Caco-2 (cell line): ENCODE data around the gene TBX2. TPM values are rescaled to one million over a fixed set of nuclear protein-coding genes. Genes with fewer than 3 reads are reported as not detected.
A peak's percentile ranks its signal among the peaks of the same experiment; 100 is the strongest.

Source experiments
- BruUV-seq: library from RNA; stranded (reverse); fragments of 400-500 nt; replicated peaks from 2 replicates; lab custom pipeline; 2021; lab: Mats Ljungman, UMichigan
- CTCF ChIA-PET: fragments of 300-600 bp; sonication (Branson Sonifier 250); formaldehyde crosslinking; loops from one replicate; lab custom pipeline; 2022; ENCODE audit warnings: antibody characterized with exemption; lab: Charles Lee
- POLR2A ChIA-PET: fragments of 300-600 bp; sonication (Branson Sonifier 250); formaldehyde crosslinking; loops from one replicate; lab custom pipeline; 2022; ENCODE audit warnings: antibody characterized with exemption; lab: Charles Lee
- DNase-seq, 2 experiments: peaks; one replicate each; pipeline versions ENCODE4 v3.0.0 to v3.0.0-alpha.2; 2020 to 2022
- H3K27me3 ChIP-seq: replicated peaks from 2 replicates; pipeline ENCODE4 v1.6.0; 2011; ENCODE audit warnings: low read length; ENCODE audit not compliant: control insufficient read depth, insufficient read depth
- H3K36me3 ChIP-seq: 2 replicates; pipeline ENCODE4 v1.5.1; 2011; ENCODE audit warnings: low read length; ENCODE audit not compliant: control insufficient read depth, insufficient read depth
- H3K4me1 ChIP-seq: fragments of 250-450 bp; sonication (Bioruptor Pico); 2 replicates; pipeline ENCODE4 v1.5.1; 2020; ENCODE audit warnings: mild to moderate bottlenecking
- H3K4me3 ChIP-seq: 2 replicates; pipeline ENCODE4 v1.5.1; 2011; ENCODE audit warnings: low read depth, mild to moderate bottlenecking, control low read depth, low read length
- H3K9me3 ChIP-seq: fragments of 250-450 bp; sonication (Bioruptor Pico); 2 replicates; pipeline ENCODE4 v1.5.1; 2020; ENCODE audit warnings: mild to moderate bottlenecking, moderate library complexity
- H3K27ac Mint-ChIP-seq: one replicate; pipeline ENCODE4 v1.8.0; 2022; ENCODE audit warnings: mixed read lengths; ENCODE audit not compliant: unreplicated experiment
- H3K27me3 Mint-ChIP-seq: one replicate; pipeline ENCODE4 v1.8.0; 2022; ENCODE audit warnings: mixed read lengths; ENCODE audit not compliant: insufficient read depth, unreplicated experiment
- H3K36me3 Mint-ChIP-seq: one replicate; pipeline ENCODE4 v1.8.0; 2022; ENCODE audit warnings: mild to moderate bottlenecking, mixed read lengths; ENCODE audit not compliant: insufficient read depth, unreplicated experiment
- H3K4me1 Mint-ChIP-seq: one replicate; pipeline ENCODE4 v1.8.0; 2022; ENCODE audit warnings: low read depth, mixed read lengths; ENCODE audit not compliant: unreplicated experiment
- H3K4me3 Mint-ChIP-seq: one replicate; pipeline ENCODE4 v1.8.0; 2022; ENCODE audit warnings: mild to moderate bottlenecking, moderate library complexity, mixed read lengths; ENCODE audit not compliant: unreplicated experiment
- H3K9me3 Mint-ChIP-seq: one replicate; pipeline ENCODE4 v1.8.0; 2022; ENCODE audit warnings: mixed read lengths; ENCODE audit not compliant: unreplicated experiment
- CTCF ChIP-seq, 2 experiments: fragments of 200-600 bp in 1 of 2; IDR thresholded peaks; 1 replicate in 1 of 2; 2 replicates in 1 of 2; pipeline versions ENCODE4 v1.5.1 to v1.8.0; 2011 to 2022; ENCODE audit warnings: antibody characterized with exemption in 1 of 2, control low read depth in 1 of 2, inconsistent platforms in 1 of 2, low read depth in 1 of 2, low read length in 1 of 2, mild to moderate bottlenecking in 1 of 2, moderate library complexity in 1 of 2; ENCODE audit not compliant: insufficient read depth in 1 of 2, severe bottlenecking in 1 of 2, unreplicated experiment in 1 of 2
- intact Hi-C: fragments of 100-400 bp; cut with micrococcal nuclease; formaldehyde crosslinking; loops from one replicate; pipeline ENCODE4 v1.10.0; 2022; ENCODE audit not compliant: unreplicated experiment
- total RNA-seq: library from RNA; stranded (reverse); gene quantifications from 2 replicates; pipeline ENCODE4 v1.2.3, GENCODE V29; 2022

The TBX2 gene
- total RNA-seq, 1 experiment from 2014 or later = 8.9 TPM

- H3K36me3 ChIP-seq = no peaks in the 10 kb centered on the region
- no peak overlapping the region for H3K4me3 Mint-ChIP-seq
- no peaks in the 10 kb centered on the region for H3K9me3 ChIP-seq
- BruUV-seq = no TSS peak
- no peaks in the 10 kb centered on the region for H3K9me3 Mint-ChIP-seq
- TF ChIP-seq CTCF (IDR thresholded peaks at IDR 0.05; ENCODE audit: insufficient read depth in 1 of 2, low read depth in 1 of 2, low read length in 1 of 2, severe bottlenecking in 1 of 2, unreplicated experiment in 1 of 2) = no peak
- no peaks in the 10 kb centered on the region for H3K27me3 Mint-ChIP-seq
- peaks cover 7% of the 10 kb centered on the region; the same call in 1 of the 2 replicates for H3K4me1 ChIP-seq
- H3K27me3 ChIP-seq = no peaks in the 10 kb centered on the region
- H3K27ac Mint-ChIP-seq = peak overlapping the region; percentile 57
- ChIA-PET POLR2A (no interaction called here), CTCF (interaction anchor here (0.6 kb wide), 1 partner anchor 13 kb away, joined by 3 read pairs; no protein-coding TSS in a partner anchor)
- intact Hi-C loops = no loop called here
- peaks cover 6% of the 10 kb centered on the region for H3K36me3 Mint-ChIP-seq
- H3K4me1 Mint-ChIP-seq = peaks cover 17% of the 10 kb centered on the region
- no peak for DNase-seq
- no peak overlapping the region for H3K4me3 ChIP-seq
Observed at GRCh38 chr17:61362852-61363600, 36.6 kb upstream of the TBX2 start.

- H3K9me3 Mint-ChIP-seq = no peaks in the 10 kb centered on the region
- peaks cover 17% of the 10 kb centered on the region for H3K4me1 Mint-ChIP-seq
- H3K27me3 ChIP-seq = no peaks in the 10 kb centered on the region
- H3K27ac Mint-ChIP-seq = no peak overlapping the region
- no peak for DNase-seq
- no peak overlapping the region for H3K4me3 ChIP-seq
- BruUV-seq = no TSS peak
- no peaks in the 10 kb centered on the region for H3K27me3 Mint-ChIP-seq
- TF ChIP-seq CTCF (IDR thresholded peaks at IDR 0.05; ENCODE audit: insufficient read depth in 1 of 2, low read depth in 1 of 2, low read length in 1 of 2, severe bottlenecking in 1 of 2, unreplicated experiment in 1 of 2) = no peak
- peaks cover 7% of the 10 kb centered on the region; the same call in 1 of the 2 replicates for H3K4me1 ChIP-seq
- POLR2A ChIA-PET = no interaction called here
- H3K36me3 ChIP-seq = no peaks in the 10 kb centered on the region
- CTCF ChIA-PET = no interaction called here
- H3K4me3 Mint-ChIP-seq = no peak overlapping the region
- intact Hi-C loops = no loop called here
- no peaks in the 10 kb centered on the region for H3K9me3 ChIP-seq
- peaks cover 6% of the 10 kb centered on the region for H3K36me3 Mint-ChIP-seq
Observed at GRCh38 chr17:61363601-61364462, 35.8 kb upstream of the TBX2 start.

GRCh38 chr17:61364463-61364846 lies 35.2 kb upstream of the TBX2 start:
- POLR2A ChIA-PET = no interaction called here
- no peak for TF ChIP-seq CTCF (IDR thresholded peaks at IDR 0.05; ENCODE audit: insufficient read depth in 1 of 2, low read depth in 1 of 2, low read length in 1 of 2, severe bottlenecking in 1 of 2, unreplicated experiment in 1 of 2)
- Mint-ChIP-seq H3K4me1 (peaks cover 17% of the 10 kb centered on the region), H3K36me3 (peaks cover 10% of the 10 kb centered on the region), H3K27me3 (no peaks in the 10 kb centered on the region), H3K27ac (no peak overlapping the region), H3K9me3 (no peaks in the 10 kb centered on the region), H3K4me3 (no peak overlapping the region)
- intact Hi-C loops = no loop called here
- peaks cover 7% of the 10 kb centered on the region; the same call in 1 of the 2 replicates for H3K4me1 ChIP-seq
- H3K27me3 ChIP-seq = no peaks in the 10 kb centered on the region
- no peaks in the 10 kb centered on the region for H3K36me3 ChIP-seq
- CTCF ChIA-PET = no interaction called here
- no peaks in the 10 kb centered on the region for H3K9me3 ChIP-seq
- no peak overlapping the region for H3K4me3 ChIP-seq
- no peak for DNase-seq
- BruUV-seq = no TSS peak
